Stimulated activated CD4-positive, alpha-beta T cell treated with anti-CD3 and anti-CD28 coated beads, Interleukin-4, amount 100 ng/mL, for 1 hour (primary cell): ENCODE data around the gene CC2D2B.
"Not testable (repeated sequence)": the region's sequence is repeated elsewhere in the genome, so short reads cannot be mapped to it uniquely, and the experiment has no call there.

Experiments
- DNase-seq: peaks from one replicate; pipeline ENCODE4 v3.0.0-alpha.2; 2020

The CC2D2B gene, protein sequence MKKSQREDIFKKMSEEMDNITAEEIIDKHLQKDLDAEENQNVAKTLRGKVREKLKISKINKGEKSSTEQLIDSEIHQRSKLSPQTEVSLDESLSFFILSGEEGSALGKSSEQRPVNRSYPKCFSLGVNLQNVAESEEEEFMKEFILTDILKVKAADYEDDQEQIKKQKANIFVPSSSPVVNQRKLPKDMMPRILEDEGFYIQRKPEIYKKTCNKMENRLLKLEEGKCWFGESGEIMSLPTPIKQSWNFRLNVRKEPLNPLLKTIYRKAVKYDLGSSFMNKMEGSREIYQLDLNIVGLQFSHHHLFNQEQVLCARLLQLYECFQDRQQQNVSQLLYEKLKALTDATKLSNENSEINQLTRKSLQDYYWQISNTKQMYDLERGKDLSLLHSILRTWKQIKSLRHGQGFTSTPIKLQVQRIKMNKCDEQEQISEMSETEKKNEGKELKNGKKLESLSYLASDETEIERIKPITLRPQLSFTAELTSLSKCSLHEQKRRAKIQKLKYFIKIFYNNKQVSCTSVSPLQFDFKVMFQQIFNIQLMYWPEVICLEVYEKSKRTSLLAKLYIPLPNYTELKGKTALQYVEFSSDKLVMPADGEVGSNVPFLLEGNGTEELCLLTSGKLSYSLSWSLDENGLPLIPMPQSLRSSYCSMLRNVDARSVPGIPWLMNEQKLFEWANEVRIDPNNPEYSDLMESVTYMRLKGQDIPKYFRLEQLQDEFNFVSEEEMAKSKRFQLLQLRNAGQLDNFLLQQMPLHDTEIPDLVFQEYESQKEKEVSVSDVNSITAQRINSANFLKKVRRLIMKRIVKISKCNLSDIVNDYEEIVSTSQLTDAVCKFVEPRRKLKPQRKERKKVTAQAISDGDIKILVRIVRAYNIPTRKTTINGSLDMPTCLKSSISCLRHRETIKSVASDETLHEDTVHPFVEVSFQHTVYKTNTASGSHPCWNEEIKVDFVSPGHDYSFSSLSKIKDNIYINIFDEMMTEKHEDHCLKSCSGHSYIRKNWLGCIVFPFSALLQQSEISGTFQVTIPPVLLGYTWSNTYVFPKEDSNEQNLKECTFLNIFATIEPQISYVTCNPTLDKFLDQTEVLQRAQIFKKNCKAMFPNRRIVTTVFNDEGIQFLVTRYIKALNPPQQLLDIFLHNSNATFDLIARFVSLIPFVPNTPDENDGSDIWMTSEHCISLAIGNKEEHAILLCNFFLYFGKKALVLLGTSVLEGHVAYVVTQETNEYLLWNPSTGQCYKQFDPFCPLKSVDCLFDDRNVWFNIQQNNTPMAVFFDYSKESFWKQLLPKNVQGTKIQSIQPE (N-terminal part only)

DNA sequence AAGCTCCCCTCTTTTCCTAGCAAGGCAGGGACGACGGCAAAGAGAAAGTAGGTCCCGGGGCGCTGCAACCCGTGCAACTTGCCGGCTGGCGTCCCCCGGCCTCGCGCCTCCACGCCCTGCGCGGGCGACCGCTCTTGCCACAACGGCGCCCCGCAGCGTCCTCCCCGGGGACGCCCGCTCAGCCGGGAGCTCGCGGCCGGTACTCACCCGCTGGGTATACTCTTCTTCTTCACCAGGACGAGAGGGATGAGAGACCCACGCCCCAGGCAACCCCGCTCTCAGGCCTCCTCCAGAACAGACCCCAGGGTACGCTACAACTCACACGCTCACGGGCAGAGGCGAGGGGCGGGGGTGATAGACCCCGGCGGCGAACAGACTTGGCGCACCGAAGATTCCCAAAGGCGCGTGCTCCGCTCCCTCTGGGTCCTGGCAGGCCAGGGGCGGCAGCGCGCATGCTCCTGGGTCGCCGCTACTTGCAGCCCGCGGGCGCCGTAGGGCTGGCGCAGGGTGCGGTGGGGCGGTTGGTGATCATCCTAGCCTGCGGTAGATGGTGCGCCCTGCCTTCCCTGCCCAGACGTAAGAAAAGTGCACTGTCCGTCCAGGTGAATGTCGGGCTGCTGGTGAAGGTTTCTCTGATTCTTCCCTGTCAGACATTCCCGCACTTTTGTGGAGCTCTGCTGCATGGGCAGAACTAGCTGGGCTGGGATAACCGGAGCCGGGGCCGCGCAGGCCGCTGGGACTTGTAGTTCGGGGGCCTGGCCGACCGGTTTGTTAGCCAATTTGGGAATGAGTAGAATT, at the start of gene CC2D2B:
Gene CC2D2B (plus strand): TSS at position 520 of the 798 bp plus-strand sequence. CDS start 3,349 bp downstream, outside the sequence.
- peak; percentile 72 for DNase-seq

DNA sequence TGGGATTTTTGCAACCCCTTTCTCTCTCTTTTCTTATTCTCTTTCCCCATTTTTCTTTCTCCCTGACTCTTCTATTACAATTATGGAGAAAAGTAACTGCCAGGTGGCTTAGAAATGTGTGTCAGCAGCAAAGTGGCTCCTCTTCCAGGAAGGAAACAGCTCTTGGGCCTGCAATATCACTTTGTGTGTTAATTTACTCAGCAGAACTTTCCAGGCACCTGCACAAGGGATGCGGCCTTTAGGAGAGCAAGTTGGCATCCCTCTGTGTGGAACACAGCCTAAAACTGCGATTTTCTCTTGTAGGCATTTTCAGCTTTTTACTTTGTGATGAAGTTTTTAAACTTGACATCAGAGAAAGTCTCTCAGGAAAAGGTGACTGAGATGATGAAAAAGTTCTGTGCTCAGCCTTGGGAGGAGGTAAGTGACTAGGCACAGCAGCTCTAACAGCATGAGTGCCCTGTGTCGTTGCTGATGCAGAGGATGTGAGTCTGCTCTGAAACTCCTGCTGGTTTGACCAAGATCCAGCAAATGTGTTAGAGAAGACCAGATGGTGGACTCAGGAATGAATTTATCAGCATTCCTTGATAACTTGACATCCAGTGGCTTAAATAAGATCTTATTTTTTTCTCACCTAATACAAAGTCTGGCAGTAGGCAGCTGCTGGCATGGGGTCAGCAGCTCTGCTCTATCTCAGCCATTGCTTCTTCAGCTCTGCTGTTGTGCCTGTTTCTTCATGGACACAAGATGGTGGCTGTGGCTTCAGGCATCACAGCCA, 47.4 kb upstream of the CC2D2B start:
- no peak for DNase-seq

DNA sequence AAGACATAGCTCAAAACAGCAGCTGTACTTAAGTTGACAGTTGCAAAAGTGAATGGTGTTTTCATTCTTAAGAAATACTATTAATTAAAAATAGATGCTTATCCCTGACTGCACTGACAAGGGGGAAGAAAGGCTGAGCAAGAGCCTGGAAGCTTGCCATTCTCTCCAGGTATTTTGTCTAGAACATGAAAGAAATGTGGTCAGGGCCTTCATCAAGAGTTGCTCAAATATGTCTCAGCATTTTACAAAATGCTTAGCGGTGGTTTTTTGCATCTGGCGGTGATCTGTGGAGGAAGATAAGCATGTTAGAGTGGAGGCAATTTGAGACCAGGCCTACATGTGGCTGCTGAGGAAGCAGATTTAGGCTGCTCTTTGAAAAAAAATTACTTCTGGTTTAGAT, 46.4 kb upstream of the CC2D2B start:
- no peak for DNase-seq

DNA sequence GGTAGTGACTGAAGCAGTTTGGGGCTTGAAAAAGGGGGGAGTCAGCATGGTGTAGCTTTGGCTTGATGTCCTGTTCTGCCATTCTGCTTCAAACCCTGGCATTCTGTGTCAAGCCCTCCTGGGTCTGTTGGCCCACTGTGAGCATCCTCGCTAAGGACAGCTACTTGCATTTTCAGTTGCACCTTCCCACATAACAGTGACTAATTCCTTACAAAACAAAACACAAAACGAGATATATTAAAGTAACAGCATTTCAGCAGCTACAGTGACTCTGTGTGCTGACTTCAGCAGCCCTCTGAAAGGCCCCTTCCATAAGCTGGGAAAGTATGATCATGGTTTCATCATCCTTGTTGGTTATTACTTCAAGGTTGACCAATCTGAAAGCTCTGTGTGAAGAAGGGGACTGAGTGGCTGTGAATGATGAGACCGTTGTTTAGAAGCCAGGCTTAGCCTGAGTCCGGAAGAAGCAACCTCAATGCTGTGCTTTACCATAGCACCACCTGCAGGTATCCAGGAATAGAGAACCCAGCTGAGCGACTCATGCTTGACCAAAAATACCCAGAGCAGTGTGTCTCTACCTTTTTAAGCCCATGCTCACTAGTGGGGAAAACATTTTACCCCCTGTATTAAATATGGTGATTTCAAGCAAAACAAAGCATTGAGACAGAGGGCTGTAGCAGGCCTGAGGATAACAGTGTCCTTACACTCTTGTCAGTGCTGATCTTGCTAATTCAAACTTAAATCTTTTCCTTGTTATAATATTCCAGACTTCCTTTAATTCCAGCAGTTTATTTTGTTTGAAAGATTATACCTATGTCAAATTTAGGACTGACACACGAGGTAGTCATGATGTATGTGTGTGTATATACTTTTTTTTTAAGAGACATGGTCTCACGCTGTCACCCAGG, 42.6 kb upstream of the CC2D2B start:
- DNase-seq: no peak

DNA sequence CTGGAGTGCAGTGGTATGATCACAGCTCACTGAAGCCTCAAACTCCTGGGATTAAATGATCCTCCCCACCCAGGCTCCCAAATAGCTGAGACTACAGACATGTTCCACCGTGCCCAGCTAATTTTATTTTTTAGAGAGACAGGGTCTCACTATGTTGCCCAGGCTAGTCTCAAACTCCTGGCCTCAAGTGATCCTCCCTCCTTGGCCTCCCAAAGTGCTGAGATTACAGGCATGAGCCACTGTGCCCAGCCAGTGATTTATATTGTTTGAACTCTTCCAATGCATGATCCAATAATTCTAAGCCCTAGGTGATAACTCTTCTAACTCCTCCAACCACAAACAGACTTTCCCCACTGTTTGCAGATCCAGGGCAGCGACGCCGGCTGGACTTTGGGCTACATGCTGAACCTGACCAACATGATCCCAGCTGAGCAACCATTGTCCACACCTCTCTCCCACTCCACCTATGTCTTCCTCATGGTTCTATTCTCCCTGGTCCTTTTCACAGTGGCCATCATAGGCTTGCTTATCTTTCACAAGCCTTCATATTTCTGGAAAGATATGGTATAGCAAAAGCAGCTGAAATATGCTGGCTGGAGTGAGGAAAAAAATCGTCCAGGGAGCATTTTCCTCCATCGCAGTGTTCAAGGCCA, 41.8 kb upstream of the CC2D2B start:
- DNase-seq: no peak

DNA sequence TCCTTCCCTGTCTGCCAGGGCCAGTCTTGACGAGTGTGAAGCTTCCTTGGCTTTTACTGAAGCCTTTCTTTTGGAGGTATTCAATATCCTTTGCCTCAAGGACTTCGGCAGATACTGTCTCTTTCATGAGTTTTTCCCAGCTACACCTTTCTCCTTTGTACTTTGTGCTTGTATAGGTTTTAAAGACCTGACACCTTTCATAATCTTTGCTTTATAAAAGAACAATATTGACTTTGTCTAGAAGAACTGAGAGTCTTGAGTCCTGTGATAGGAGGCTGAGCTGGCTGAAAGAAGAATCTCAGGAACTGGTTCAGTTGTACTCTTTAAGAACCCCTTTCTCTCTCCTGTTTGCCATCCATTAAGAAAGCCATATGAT, 41.3 kb upstream of the CC2D2B start:
- DNase-seq: no peak

DNA sequence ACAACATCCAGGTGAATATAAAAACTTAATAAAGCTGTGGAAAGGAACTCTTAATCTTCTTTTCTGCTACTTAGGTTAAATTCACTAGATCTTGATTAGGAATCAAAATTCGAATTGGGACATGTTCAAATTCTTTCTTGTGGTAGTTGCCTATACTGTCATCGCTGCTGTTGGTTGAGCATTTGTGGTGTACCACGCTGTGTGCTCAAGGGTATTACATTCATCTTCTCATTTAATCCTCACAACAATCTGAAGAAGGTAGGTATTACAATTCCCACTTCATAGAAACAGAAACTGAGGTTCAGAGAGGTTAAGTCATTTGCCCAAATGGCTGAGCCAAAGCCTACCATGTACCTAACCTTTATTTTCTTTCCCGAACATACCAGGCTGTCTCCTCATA, 39.9 kb upstream of the CC2D2B start:
- no peak for DNase-seq

DNA sequence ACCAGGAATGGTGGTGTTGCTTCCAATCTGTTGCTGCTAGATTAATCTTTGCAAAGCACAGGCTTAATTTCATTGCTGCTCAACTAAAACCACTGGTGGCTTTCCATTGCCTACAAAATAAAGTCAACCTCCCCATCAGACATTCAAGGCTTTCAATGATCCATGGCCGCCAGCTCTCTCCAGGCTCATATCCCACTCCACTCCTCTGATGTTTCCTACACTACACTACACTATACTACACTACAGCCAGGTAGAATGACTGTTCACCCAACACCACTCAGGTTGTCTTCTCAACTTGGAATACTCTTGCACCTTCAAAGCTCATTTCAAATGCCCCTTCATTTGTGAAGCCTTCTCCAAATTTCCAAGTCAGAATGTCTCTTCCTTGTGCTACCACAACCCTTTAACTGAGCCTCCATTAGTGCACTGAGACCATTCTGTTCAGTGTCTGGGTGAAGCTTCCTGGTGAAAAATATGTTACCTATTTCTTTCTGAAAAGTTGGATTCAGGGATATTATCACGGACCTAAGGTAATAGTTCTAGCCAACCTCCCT, 35.5 kb upstream of the CC2D2B start:
- DNase-seq: no peak

DNA sequence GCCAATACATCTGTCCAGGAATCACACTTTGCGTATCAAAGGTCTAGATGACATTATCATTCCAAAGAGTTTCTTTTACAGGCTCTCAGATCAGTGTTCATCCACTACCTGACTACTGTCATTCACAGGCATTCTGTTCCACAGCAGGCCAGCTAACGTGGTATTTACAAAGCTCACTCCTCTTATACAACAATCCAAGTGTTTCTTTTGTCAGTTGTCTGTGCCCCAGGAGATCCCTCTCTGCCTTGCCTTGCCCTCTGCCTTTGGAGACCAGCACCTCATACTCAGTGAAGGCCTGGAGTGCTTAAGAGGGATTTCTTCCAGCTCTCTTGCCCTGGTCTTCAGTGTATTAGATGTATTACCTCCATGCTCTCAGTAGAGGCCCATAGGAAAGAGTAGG, 34.6 kb upstream of the CC2D2B start:
- DNase-seq: no peak

DNA sequence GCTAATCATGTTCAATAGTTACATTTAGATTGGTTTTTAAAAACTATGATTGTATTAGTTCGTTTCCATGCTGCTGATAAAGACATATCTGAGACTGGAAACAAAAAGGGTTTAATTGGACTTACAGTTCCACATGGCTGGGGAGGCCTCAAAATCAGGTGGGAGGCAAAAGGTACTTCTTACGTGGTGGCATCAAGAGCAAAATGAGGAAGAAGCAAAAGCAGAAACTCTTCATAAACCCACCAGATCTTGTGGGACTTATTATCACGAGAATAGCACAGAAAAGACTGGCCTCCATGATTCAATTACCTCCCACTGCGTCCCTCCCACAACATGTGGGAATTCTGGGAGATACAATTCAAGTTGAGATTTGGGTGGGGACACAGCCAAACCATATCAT, 34.1 kb upstream of the CC2D2B start:
- DNase-seq: no peak

DNA sequence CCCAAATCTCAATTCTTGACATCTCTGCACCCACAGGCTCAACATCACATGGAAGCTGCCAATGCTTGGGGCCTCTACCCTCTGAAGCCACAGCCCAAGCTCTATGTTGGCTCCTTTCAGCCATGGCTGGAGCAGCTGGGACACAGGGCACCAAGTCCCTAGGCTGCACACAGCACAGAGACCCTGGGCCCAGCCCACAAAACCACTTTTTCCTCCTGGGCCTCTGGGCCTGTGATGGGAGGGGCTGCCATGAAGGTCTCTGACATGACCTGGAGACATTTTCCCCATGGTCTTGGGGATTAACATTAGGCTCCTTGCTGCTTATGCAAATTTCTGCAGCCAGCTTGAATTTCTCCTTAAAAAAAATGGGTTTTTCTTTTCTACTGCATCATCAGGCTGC, 33.0 kb upstream of the CC2D2B start:
- not testable (repeated sequence) for DNase-seq

DNA sequence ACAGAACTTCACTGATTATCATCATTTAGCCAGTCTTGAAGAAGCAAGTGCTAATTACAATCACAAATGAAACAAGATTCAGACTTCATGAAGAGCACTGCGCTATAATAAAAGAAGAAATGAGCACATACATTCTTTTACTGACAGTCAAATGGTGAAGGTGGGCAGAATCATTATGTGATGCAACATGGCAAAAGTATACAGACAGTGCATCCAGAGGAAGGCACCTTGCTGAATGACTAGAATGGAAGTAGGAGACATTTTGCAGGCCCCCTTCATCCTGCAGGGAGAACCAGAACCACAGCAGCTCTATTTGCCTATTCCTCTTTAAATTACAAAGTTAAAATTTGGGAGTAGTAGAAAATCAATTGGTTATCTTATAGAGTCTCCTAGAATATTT, 31.0 kb upstream of the CC2D2B start:
- no peak for DNase-seq

DNA sequence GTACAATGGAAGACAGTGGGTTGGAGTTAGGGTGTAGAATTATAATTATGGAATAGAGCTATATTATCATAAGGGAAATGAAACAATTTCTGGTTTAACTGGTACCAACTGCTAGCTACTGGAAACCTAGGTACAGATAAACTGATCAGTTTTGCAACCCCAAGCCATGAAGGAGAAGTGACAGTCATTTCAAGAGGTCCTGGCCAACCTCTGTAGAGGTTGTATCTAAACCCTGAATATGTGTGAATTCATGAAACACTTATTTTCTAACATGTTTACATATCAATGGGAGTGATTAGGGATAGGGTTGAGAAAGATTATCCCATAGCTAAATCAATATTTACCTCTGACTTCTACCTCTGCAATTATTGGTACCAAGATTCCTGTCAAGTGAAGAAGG, 29.9 kb upstream of the CC2D2B start:
- DNase-seq: no peak

DNA sequence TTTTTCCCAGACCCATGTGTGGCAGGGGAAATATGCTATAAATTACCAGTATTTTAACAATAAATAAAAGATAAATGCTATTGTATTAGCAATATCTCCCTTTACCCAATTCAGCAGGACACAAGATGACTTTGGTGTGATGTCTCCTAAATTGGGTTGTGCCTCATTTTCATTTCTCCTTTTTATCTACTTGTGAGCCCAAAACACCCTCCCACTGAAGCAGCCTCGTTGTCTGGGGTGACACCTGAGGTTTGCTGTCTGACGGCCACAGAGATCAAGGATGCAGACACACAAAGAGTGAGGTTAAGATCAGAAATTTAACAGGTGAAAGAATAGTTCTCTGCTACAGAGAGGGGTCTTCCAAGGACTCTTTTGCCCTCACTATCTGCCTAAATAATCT, 27.1 kb upstream of the CC2D2B start:
- no peak for DNase-seq

DNA sequence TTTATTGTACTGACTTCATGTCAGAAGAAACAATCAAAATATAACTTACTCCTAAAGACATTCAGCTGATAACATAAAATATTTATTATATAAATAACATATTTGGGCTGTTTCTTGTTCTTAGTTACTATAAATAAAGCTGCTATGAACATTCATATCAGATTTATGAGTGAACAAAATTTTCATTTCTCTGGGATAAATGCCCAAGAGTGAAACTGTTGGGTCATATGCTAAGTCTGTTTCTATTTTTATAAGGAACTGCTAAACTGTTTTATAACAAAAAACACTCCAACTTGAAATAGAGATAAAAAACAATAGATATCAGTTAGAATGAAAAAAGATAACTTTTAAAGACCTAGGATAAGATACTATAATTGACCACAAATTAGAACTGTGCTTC, 26.5 kb upstream of the CC2D2B start:
- DNase-seq: no peak

DNA sequence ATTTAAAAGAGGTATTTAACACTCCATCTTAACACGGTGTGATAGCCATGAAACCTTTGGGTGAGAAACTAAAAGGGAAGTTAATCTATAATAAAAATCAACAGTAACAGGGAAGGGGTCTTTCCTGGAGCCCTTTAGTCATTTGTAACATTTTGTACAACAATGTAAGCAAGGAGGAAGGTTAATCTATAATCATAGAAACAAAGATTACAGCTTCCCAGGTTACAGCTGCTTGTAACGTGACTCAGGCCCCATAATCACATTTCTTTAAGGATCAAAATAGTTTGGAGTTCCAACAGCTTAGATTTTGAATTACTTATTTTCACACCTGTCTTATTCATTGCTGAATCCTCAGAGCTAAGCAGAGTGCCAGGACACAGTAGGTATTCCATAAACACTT, 17.9 kb upstream of the CC2D2B start:
- DNase-seq: no peak

DNA sequence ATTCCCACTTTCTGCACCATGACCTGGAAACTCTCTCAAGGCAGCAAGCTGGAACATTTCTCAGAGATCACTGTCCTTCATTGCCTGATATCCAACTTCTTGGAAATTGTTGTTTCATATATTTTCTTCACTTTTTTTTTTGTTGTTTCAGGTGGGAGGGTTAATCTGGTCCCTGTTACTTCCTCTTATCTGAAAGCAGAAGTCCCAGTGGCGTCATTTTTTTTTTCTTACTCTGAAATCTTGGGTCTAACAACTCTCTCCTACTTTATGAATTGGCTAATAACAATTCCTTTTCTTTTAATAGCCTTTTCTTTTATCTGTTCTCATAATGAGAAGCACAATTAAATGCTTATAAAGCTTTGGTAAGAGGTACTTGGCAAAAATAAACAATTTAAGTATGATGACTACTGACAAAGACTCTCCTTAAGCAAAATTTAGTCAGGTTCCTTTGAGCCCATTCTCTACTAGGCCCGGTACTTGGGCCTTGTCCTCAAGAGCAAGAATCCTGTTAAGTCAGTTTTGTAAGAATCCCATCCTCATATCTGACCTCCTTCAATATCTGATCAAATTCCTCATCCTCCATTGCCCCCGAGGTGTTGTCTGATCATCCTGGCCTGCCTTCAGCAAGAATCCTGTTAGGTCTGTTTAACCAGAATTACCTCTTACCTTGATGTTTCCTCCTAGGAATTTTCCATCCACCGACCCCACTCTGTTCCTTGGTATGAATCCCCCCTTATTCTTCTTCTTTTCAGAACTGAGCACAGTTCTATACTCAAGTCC, 11.5 kb upstream of the CC2D2B start:
- DNase-seq: no peak

DNA sequence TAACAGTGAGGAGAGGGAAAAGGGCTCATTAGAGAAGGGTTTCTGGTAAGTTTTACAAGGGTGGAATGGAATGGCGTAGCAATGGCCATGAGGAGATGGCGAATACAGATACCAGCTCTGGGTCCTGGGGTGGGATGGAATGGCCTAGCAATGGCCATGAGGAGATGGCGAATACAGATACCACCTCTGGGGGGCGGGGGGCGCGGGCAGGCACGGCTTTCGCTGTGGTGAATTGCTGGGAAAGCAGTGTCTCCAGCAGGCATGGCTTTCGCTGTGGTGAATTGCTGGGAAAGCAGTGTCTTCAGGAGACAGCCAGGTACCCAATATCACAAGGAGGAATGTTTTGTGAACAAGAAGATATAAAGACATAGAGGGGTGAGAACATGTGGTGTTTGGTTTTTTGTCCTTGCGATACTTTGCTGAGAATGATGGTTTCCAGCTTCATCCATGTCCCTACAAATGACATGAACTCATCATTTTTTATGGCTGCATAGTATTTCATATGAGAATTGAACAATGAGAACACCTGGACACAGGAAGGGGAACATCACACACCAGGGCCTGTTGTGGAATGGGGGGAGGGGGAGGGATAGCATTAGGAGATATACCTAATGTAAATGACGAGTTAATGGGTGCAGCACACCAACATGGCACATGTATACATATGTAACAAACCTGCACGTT, 1.7 kb upstream of the CC2D2B start:
- not testable (repeated sequence) for DNase-seq
